HUES6 (cell line): ENCODE measurements around the gene TIGD6.
"Not testable (repeated sequence)": the region's sequence is repeated elsewhere in the genome, so short reads cannot be mapped to it uniquely, and the experiment has no call there.

ENCODE experiments used
- H3K27ac ChIP-seq: 2 replicates; pipeline ENCODE4 v1.7.0; 2013; ENCODE audit warnings: low read depth, mild to moderate bottlenecking, low read length, inconsistent platforms
- H3K27me3 ChIP-seq: 2 replicates; pipeline ENCODE4 v1.6.1; 2013; ENCODE audit warnings: low read length; ENCODE audit not compliant: control insufficient read depth, insufficient read depth
- H3K36me3 ChIP-seq: 2 replicates; pipeline ENCODE4 v1.6.1; 2013; ENCODE audit warnings: low read length; ENCODE audit not compliant: control insufficient read depth, insufficient read depth
- H3K4me1 ChIP-seq: 2 replicates; pipeline ENCODE4 v1.6.1; 2013; ENCODE audit warnings: low read length; ENCODE audit not compliant: control insufficient read depth, insufficient read depth
- H3K4me3 ChIP-seq: 2 replicates; pipeline ENCODE4 v1.5.1; 2013; ENCODE audit warnings: low read depth, low read length
- H3K9ac ChIP-seq: one replicate; pipeline ENCODE4 v1.6.1; 2013; ENCODE audit warnings: mild to moderate bottlenecking, low read length
- H3K9me3 ChIP-seq: 2 replicates; pipeline ENCODE4 v1.6.1; 2013; ENCODE audit warnings: low read depth, low read length; ENCODE audit not compliant: control insufficient read depth, insufficient read depth

Gene TIGD6

DNA sequence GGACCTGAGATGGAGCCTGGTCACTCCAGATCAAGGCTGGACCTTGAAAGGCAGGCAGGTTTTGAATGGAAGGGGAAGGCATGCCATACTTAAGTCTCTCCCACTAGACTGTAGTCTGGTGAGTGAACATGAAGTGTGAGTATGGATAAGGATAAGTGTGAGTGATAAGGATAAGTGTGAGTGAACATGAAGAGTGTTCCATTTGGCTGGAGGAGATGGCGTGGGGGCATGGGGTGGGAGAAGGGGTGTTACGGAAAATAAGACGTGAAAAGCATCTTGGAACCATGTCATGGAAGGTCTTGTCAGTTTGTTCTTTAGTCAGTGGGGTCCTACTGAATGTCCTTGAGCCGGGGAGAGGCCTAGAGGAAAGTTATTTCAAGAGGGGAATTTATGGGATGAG, 32.9 kb upstream of the TIGD6 start:
- no peaks in the 10 kb centered on the region for H3K4me1 ChIP-seq
- no peaks in the 10 kb centered on the region for H3K27me3 ChIP-seq
- H3K9me3 ChIP-seq, result no peaks in the 10 kb centered on the region
- peaks cover 94% of the 10 kb centered on the region for H3K36me3 ChIP-seq
- H3K9ac ChIP-seq, result no peak overlapping the region
- no peak overlapping the region for H3K27ac ChIP-seq
- no peak overlapping the region for H3K4me3 ChIP-seq

DNA sequence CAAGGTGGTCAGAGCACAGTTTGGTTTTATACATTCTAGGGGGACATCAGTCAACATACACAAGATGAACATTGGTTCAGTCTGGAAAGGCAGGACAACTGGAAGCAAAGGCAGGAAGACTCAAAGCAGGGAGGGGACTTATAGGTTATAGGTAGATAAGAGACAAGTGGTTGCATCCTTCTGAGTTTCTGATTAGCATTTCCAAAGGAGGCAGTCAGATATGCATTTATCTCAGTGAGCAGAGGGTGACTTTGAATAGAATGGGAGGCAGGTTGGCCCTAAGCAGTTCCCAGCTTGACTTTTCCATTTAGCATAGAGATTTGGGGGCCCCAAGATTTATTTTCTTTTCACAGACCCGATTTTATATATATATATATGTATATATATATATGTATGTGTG, 27.6 kb upstream of the TIGD6 start:
- H3K27ac ChIP-seq, H3K9ac ChIP-seq, H3K4me3 ChIP-seq, H3K9me3 ChIP-seq, H3K4me1 ChIP-seq, H3K27me3 ChIP-seq: not testable (repeated sequence)
- peaks cover 88% of the 10 kb centered on the region for H3K36me3 ChIP-seq

DNA sequence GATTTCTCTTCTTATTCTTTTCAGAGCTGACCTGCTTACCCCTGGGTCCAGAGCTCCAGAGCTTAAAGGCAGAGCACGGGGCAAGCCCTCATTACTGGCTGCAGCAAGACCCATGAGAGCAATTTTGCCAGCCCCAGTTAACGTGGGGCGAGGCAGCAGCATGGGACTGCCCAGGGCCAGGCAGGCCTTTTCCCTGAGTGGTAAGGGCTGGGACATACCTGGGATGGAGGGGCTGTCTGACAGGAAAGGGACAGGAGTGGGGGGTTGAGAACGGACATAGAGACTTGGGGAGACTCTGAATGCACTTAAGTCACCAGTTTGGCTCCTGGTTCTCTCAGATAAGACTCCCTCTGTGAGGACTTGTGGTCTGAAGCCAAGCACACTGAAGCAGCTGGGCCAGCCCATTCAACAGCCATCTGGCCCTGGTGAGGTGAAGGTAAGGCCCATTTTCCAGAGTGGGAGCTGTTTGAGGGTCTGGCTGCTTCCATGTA, 26.3 kb upstream of the TIGD6 start:
- no peaks in the 10 kb centered on the region for H3K9me3 ChIP-seq
- H3K27ac ChIP-seq, result no peak overlapping the region
- no peaks in the 10 kb centered on the region for H3K27me3 ChIP-seq
- H3K4me3 ChIP-seq, result no peak overlapping the region
- no peak overlapping the region for H3K9ac ChIP-seq
- H3K4me1 ChIP-seq, result peaks cover 9% of the 10 kb centered on the region
- H3K36me3 ChIP-seq, result peaks cover 83% of the 10 kb centered on the region

GRCh38 chr5:150024346-150024984, 24.0 kb upstream of the TIGD6 start:
- Histone ChIP-seq H3K27ac (no peak overlapping the region), H3K4me3 (no peak overlapping the region), H3K36me3 (peaks cover 81% of the 10 kb centered on the region), H3K27me3 (no peaks in the 10 kb centered on the region), H3K4me1 (peaks cover 18% of the 10 kb centered on the region), H3K9ac (no peak overlapping the region), H3K9me3 (no peaks in the 10 kb centered on the region)

DNA sequence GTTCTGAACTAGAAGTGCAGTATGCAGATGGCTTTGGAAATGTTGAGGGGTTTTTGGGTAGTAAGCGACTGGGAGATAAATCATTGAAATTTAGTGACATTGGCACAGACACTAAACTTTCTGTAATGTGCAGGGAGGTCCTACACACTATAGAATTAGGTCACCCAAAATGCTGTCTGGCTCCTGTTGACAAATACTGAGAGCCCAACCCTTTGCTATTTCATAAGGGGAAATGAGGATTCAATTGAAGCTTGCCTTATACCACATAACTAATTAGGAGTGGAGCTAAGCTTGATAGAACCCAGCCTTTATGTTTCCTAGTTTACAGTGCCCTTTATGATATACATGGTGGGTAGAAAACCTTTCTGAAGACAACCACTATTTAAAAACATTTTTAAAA, 22.7 kb upstream of the TIGD6 start:
- no peak overlapping the region for H3K9ac ChIP-seq
- H3K9me3 ChIP-seq, result no peaks in the 10 kb centered on the region
- H3K36me3 ChIP-seq, result peaks cover 87% of the 10 kb centered on the region
- peaks cover 18% of the 10 kb centered on the region for H3K4me1 ChIP-seq
- no peak overlapping the region for H3K27ac ChIP-seq
- no peak overlapping the region for H3K4me3 ChIP-seq
- H3K27me3 ChIP-seq, result no peaks in the 10 kb centered on the region

- Histone ChIP-seq H3K27me3 (no peaks in the 10 kb centered on the region), H3K4me1 (peaks cover 18% of the 10 kb centered on the region), H3K4me3 (no peak overlapping the region), H3K36me3 (peaks cover 87% of the 10 kb centered on the region), H3K9ac (no peak overlapping the region), H3K9me3 (no peaks in the 10 kb centered on the region), H3K27ac (peak overlapping the region; percentile 16)
Observed at GRCh38 chr5:150022681-150023080, 22.2 kb upstream of the TIGD6 start.

- Histone ChIP-seq H3K27me3 (no peaks in the 10 kb centered on the region), H3K9ac (no peak overlapping the region), H3K27ac (peak overlapping the region; percentile 16), H3K9me3 (no peaks in the 10 kb centered on the region), H3K4me3 (no peak overlapping the region), H3K4me1 (peaks cover 18% of the 10 kb centered on the region), H3K36me3 (peaks cover 87% of the 10 kb centered on the region)
Observed at GRCh38 chr5:150022158-150022531, 21.7 kb upstream of the TIGD6 start.

GRCh38 chr5:150021491-150022157, 21.2 kb upstream of the TIGD6 start:
- H3K27me3 ChIP-seq, result no peaks in the 10 kb centered on the region
- peak overlapping the region; percentile 16 for H3K27ac ChIP-seq
- no peaks in the 10 kb centered on the region for H3K9me3 ChIP-seq
- peaks cover 87% of the 10 kb centered on the region for H3K36me3 ChIP-seq
- H3K9ac ChIP-seq, result no peak overlapping the region
- H3K4me1 ChIP-seq, result peaks cover 18% of the 10 kb centered on the region
- H3K4me3 ChIP-seq, result no peak overlapping the region; the same call in 1 of the 2 replicates

DNA sequence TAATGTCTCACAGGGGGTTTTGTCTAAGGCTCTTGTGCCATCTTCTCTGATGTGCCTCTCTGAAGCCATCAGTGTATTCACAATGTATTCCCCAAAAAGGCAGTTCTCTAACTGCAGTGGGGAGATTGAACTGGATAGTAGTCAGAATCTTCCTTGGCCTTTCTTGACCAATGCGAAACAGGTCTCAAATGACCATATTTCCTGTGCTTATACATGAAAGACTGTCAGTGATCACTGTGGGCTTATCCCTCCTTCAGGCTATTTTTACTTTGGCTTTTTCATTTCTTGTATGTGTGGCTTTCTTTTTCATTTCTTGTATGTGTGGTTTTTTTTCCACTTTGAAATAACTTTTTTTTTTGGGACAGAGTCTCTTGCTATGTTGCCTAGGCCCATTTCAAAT, 19.8 kb upstream of the TIGD6 start:
- Histone ChIP-seq H3K36me3 (peaks cover 90% of the 10 kb centered on the region), H3K9me3 (peaks cover 7% of the 10 kb centered on the region), H3K4me1 (peaks cover 18% of the 10 kb centered on the region), H3K4me3 (no peak overlapping the region), H3K27me3 (no peaks in the 10 kb centered on the region), H3K9ac (no peak overlapping the region), H3K27ac (no peak overlapping the region)

GRCh38 chr5:150017226-150018005, 17.0 kb upstream of the TIGD6 start:
- Histone ChIP-seq H3K36me3 (peaks cover 93% of the 10 kb centered on the region), H3K9ac (no peak overlapping the region), H3K4me3 (no peak overlapping the region), H3K27me3 (no peaks in the 10 kb centered on the region), H3K9me3 (peaks cover 10% of the 10 kb centered on the region), H3K27ac (no peak overlapping the region), H3K4me1 (peaks cover 15% of the 10 kb centered on the region)

DNA sequence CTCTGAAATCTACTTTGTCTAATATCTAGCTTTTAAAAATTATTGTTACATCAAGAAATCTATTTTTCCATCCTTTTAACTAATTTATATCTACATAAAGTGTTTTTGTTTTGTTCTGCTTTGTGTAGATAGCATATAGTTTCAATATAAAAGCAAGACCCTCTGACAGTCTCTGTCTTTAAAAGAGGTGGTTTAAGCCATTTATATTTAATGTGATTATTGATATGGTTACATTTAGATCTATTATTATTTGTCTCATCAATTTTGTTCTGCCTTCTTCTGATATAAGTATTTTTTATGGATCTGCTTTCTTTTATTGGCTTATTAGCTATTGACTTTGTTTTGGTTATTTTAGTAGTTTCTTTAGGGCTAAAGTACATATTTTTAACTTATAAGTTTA, 16.1 kb upstream of the TIGD6 start:
- H3K4me1 ChIP-seq, result peaks cover 8% of the 10 kb centered on the region; the same call in 1 of the 2 replicates
- no peak overlapping the region for H3K9ac ChIP-seq
- peaks cover 10% of the 10 kb centered on the region for H3K9me3 ChIP-seq
- H3K27ac ChIP-seq, result no peak overlapping the region
- H3K36me3 ChIP-seq, result peaks cover 95% of the 10 kb centered on the region
- H3K4me3 ChIP-seq, result no peak overlapping the region
- no peaks in the 10 kb centered on the region for H3K27me3 ChIP-seq
